SK-N-SH (cell line): ENCODE measurements around the gene RPH3AL. TPM values are rescaled to one million over a fixed set of nuclear protein-coding genes. Genes with fewer than 3 reads are reported as not detected.

Source experiments
- CTCF ChIA-PET: fragments of 300-600, 350-600 bp; formaldehyde crosslinking; extraction: SDS; loops from one replicate; lab custom pipeline; 2021; lab: Yijun Ruan, JAX
- POLR2A ChIA-PET: fragments of 350-600 bp; sonication (Branson Sonifier 250); formaldehyde crosslinking; extraction: SDS; loops from one replicate; lab custom pipeline; 2020; ENCODE audit warnings: antibody characterized with exemption, inconsistent platforms; lab: Yijun Ruan, JAX
- DNase-seq: peaks from one replicate; pipeline ENCODE4 v3.0.0; 2012
- H2AFZ ChIP-seq: fragments of 200-600 bp; sonication (generic); 2 replicates; pipeline ENCODE4 v1.8.1; 2016; ENCODE audit warnings: antibody characterized with exemption, mild to moderate bottlenecking, low read depth
- H3F3A ChIP-seq: fragments of 200-600 bp; sonication (generic); replicated peaks from 2 replicates; pipeline ENCODE3; 2016; ENCODE audit warnings: antibody characterized with exemption, mild to moderate bottlenecking; ENCODE audit not compliant: insufficient read depth
- H3K27ac ChIP-seq, 2 experiments: fragments of 200-500 bp in 1 of 2; fragments of 200-600 bp in 1 of 2; sonication (Bioruptor generic) in 1 of 2; sonication (generic), shearing (Covaris generic) in 1 of 2; 2 replicates each; pipeline versions ENCODE4 v1.5.1 to v1.6.1; 2014 to 2016; ENCODE audit warnings: low read depth in 2 of 2, inconsistent platforms in 1 of 2, low read length in 1 of 2, mild to moderate bottlenecking in 1 of 2, mixed read lengths in 1 of 2
- H3K27me3 ChIP-seq: fragments of 200-600 bp; sonication (generic), shearing (Covaris generic); 2 replicates; pipeline ENCODE4 v1.6.1; 2016; ENCODE audit warnings: mixed run types; ENCODE audit not compliant: insufficient read depth
- H3K36me3 ChIP-seq, 2 experiments: fragments of 200-500 bp in 1 of 2; fragments of 200-600 bp in 1 of 2; sonication (Bioruptor generic) in 1 of 2; sonication (generic) in 1 of 2; replicated peaks in 1 of 2; 2 replicates each; pipeline versions ENCODE3 to v1.5.1; 2014 to 2016; ENCODE audit warnings: low read length in 1 of 2, mild to moderate bottlenecking in 1 of 2; ENCODE audit not compliant: insufficient read depth in 2 of 2, control insufficient read depth in 1 of 2
- H3K4me1 ChIP-seq, 2 experiments: fragments of 200-500 bp in 1 of 2; fragments of 200-600 bp in 1 of 2; sonication (Bioruptor generic) in 1 of 2; sonication (generic), shearing (Covaris generic) in 1 of 2; 2 replicates each; pipeline versions ENCODE4 v1.5.1 to v1.6.1; 2014 to 2016; ENCODE audit warnings: low read depth in 1 of 2, low read length in 1 of 2, mixed run types in 1 of 2; ENCODE audit not compliant: insufficient read depth in 2 of 2, control insufficient read depth in 1 of 2
- H3K4me2 ChIP-seq: fragments of 200-600 bp; sonication (generic), shearing (Covaris generic); 2 replicates; pipeline ENCODE4 v1.6.1; 2017; ENCODE audit warnings: mixed run types
- H3K4me3 ChIP-seq, 2 experiments: fragments of 200-500 bp in 1 of 2; fragments of 200-600 bp in 1 of 2; sonication (Bioruptor generic) in 1 of 2; sonication (generic), shearing (Covaris generic) in 1 of 2; 2 replicates each; pipeline versions ENCODE4 v1.5.1 to v1.8.1; 2014 to 2016; ENCODE audit warnings: low read depth in 2 of 2, inconsistent platforms in 1 of 2, low read length in 1 of 2, mild to moderate bottlenecking in 1 of 2, mixed read lengths in 1 of 2, moderate library complexity in 1 of 2
- H3K79me2 ChIP-seq: fragments of 200-600 bp; sonication (generic); 2 replicates; pipeline ENCODE4 v1.8.1; 2017; ENCODE audit warnings: mild to moderate bottlenecking; ENCODE audit not compliant: insufficient read depth
- H3K9ac ChIP-seq: fragments of 200-600 bp; sonication (generic); 2 replicates; pipeline ENCODE4 v1.6.1; 2017; ENCODE audit warnings: mixed run types
- H3K9me2 ChIP-seq: fragments of 200-600 bp; sonication (generic); 2 replicates; pipeline ENCODE4 v1.6.1; 2017; ENCODE audit warnings: mixed run types
- H3K9me3 ChIP-seq: fragments of 200-600 bp; sonication (generic); 2 replicates; pipeline ENCODE4 v1.6.1; 2017; ENCODE audit warnings: mixed run types, mild to moderate bottlenecking, moderate library complexity
- H4K20me1 ChIP-seq: fragments of 200-600 bp; sonication (generic); 2 replicates; pipeline ENCODE4 v1.6.1; 2017; ENCODE audit warnings: mild to moderate bottlenecking, mixed run types; ENCODE audit not compliant: insufficient read depth
- CTCF ChIP-seq: fragments of 200-600 bp; sonication (generic); IDR thresholded peaks from 2 replicates; pipeline ENCODE4 v1.6.1; 2017; ENCODE audit warnings: antibody characterized with exemption, mild to moderate bottlenecking, moderate library complexity
- EP300 ChIP-seq, 2 experiments: IDR thresholded peaks; 2 replicates each; pipeline versions ENCODE4 v1.4.0 to v1.6.1; 2012; ENCODE audit warnings: borderline replicate concordance in 1 of 2, low read depth in 1 of 2, low read length in 1 of 2
- EZH2phosphoT487 ChIP-seq: fragments of 200-600 bp; sonication (generic); IDR thresholded peaks from 2 replicates; pipeline ENCODE4 v1.6.1; 2017; ENCODE audit warnings: low read depth, mixed run types, mild to moderate bottlenecking, antibody characterized with exemption, moderate library complexity, borderline replicate concordance
- FOXM1 ChIP-seq: IDR thresholded peaks from 2 replicates; pipeline ENCODE4 v1.4.0; 2012; ENCODE audit warnings: low read depth, mild to moderate bottlenecking
- GATA2 ChIP-seq: sonication (generic); formaldehyde crosslinking; IDR thresholded peaks from 2 replicates; pipeline ENCODE4 v1.5.0; 2020; ENCODE audit warnings: mild to moderate bottlenecking, missing genetic modification reagents
- IRF3 ChIP-seq: fragments of 150-350 bp; IDR thresholded peaks from 2 replicates; pipeline ENCODE4 v1.6.1; 2016; ENCODE audit warnings: mild to moderate bottlenecking, low read depth, low read length
- MAX ChIP-seq: IDR thresholded peaks from 2 replicates; pipeline ENCODE4 v1.4.0; 2012; ENCODE audit warnings: low read depth
- MEF2A ChIP-seq: IDR thresholded peaks from 2 replicates; pipeline ENCODE4 v1.4.0; 2012; ENCODE audit warnings: low read depth, borderline replicate concordance
- POLR2AphosphoS5 ChIP-seq: IDR thresholded peaks from 2 replicates; pipeline ENCODE4 v1.6.1; 2012; ENCODE audit warnings: low read depth, low read length
- REST ChIP-seq: IDR thresholded peaks from 2 replicates; pipeline ENCODE4 v1.6.1; 2012; ENCODE audit warnings: mild to moderate bottlenecking, low read depth, low read length, moderate library complexity
- RFX5 ChIP-seq: IDR thresholded peaks from 2 replicates; pipeline ENCODE4 v1.6.1; 2012; ENCODE audit warnings: mild to moderate bottlenecking, improper control_type of control experiment, low read length
- WGBS: methylation state at CpG from one replicate; pipeline ENCODE4 v1.1.6; 2017; ENCODE audit warnings: low lambda C conversion rate; 5-methylcytosine and 5-hydroxymethylcytosine counted together
- polyA plus RNA-seq, 3 experiments: library from polyadenylated mRNA; depleted of rRNA; stranded (reverse); fragments of >200 nt; gene quantifications; 2 replicates each; pipeline ENCODE4 v1.2.3, GENCODE V29; 2012

RPH3AL gene
- polyA plus RNA-seq, 1 of the 3 experiments (the other 2 are of a cell fraction) = 2.9 TPM

GRCh38 chr17:307741-308507, 44.7 kb downstream of the RPH3AL start (continued):
- TF ChIP-seq REST (no peak), CTCF (no peak), RFX5 (no peak), GATA2 (CRISPR knock-in tag) (no peak), FOXM1 (no peak), POLR2AphosphoS5 (no peak), MEF2A (no peak)

- no peak overlapping the region for H2AFZ ChIP-seq
- H3K9me3 ChIP-seq = no peaks in the 10 kb centered on the region
- H4K20me1 ChIP-seq = no peaks in the 10 kb centered on the region
- no peak overlapping the region for H3K9ac ChIP-seq
- no peaks in the 10 kb centered on the region for H3K9me2 ChIP-seq
- no peaks in the 10 kb centered on the region for H3K79me2 ChIP-seq
- H3K27ac ChIP-seq = no peak overlapping the region
- no peaks in the 10 kb centered on the region for H3F3A ChIP-seq
- no peaks in the 10 kb centered on the region for H3K36me3 ChIP-seq
- TF ChIP-seq MAX (no peak), EZH2phosphoT487 (no peak), IRF3 (no peak), REST (no peak), EP300 (IDR thresholded peaks at IDR 0.05; ENCODE audit: borderline replicate concordance in 1 of 2, low read depth in 1 of 2, low read length in 1 of 2) (no peak)
- no peak overlapping the region for H3K4me3 ChIP-seq
- no peak for DNase-seq
- no peaks in the 10 kb centered on the region for H3K27me3 ChIP-seq
- H3K4me1 ChIP-seq = peaks cover 0 to 12% of the 10 kb centered on the region in 2 experiments; a peak in 1 of 4 replicates
- ChIA-PET POLR2A (no interaction called here), CTCF (interaction anchor here (1.0 to 4.3 kb wide), 5 partner anchors 79 to 163 kb away, joined by 3 to 38 read pairs (median 12); no protein-coding TSS in a partner anchor)
- H3K4me2 ChIP-seq = no peak overlapping the region
- 86% methylated on average over 11 of the region's 16 CpGs for WGBS
Measured at GRCh38 chr17:307295-307691, 45.3 kb downstream of the RPH3AL start.
